ENCODE measurements around the gene KPNA1.
"Not testable (repeated sequence)": the region's sequence is repeated elsewhere in the genome, so short reads cannot be mapped to it uniquely, and the experiment has no call there.

KPNA1 gene

DNA sequence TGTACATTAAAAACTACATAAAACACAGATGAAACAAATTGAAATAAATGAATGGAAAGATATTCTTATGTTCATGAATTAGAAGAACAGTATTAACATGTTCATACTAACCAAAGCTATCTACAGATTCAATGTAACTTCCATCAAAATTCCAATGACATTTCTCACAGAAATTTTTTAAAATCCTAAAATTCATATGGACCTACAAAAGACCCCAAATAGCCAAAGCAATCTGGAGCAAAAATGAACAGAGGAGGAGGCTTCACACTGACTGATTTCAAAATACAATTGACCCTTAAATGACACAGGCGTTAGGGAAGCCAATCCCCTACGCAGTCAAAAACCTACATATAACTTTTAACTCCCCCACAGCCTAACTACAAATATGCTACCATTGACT lies 39.4 kb downstream of the KPNA1 start:
- no peak for DNase-seq (ENCODE audit: low read depth)

DNA sequence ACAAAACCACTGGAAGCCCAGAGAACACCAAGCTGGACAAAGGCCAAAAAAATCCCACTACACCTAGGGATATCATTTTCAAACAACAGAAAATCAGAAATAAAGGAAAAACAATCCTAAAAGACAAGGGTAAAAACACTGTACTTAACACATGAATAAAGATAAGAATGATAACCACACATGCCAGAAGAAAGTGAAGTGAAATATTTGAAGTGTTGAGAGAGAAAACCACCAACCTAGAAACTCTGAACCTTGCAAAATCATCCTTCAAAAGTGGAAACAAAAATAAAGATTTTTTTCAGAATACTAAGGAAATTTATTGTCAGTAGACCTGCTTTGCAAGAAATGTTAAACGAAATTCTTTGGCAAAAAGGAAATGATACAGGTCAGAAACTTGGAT lies 45.1 kb downstream of the KPNA1 start:
- no peak for DNase-seq (ENCODE audit: low read depth)

DNA sequence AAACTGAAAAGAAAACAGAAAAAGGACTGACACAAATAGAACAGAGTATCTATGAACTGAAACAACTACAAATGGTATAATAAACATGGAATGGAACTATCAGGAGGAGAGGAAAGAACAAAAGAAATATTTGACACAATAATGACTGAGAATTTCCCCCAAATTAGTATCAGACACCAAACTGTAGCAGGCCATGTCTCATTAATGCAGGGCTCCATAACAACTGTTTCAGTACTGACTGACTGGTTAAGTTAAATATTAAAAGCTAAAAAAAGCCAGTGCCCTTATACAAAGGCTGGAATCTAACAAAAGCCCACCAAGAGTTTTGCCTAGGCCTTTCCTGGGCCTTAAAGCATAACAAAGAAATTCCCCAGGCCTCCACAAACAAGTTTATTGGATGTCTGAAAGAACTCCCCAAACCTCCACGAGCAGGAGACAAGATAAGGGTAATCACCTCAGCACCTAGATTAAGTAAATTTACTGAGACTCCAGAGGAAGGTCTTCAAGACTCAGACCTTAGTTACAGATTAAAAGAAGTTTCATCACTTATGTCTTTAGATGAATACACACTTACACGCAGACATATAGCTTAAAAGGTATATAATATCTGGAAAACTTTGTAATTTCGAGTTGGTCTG lies 45.7 kb downstream of the KPNA1 start:
- DNase-seq (ENCODE audit: low read depth), result no peak

DNA sequence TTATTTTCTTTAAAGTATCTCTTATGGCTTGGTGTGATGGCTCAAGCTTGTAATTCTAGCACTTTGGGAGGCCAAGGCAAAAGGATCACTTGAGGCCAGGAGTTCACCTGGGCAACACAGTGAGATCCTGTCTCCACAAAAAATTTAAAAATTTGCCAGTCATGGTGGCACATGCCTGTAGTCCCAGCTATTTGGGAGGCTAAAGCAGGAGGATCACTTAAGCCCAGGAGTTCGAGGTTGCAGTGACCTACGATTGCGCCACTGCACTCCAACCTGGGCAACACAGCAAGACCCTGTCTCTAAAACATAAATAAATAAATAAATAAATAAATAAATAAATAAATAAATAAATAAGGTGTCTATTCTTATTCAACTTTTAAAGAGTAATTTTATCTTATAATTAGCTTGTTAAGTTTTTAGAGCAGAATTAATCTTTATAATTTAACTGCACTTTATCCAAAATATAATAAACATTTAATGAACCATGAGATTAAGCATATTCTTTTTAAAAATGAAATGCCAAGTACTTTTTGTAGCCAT lies 48.0 kb downstream of the KPNA1 start:
- no peak for DNase-seq (ENCODE audit: low read depth)

DNA sequence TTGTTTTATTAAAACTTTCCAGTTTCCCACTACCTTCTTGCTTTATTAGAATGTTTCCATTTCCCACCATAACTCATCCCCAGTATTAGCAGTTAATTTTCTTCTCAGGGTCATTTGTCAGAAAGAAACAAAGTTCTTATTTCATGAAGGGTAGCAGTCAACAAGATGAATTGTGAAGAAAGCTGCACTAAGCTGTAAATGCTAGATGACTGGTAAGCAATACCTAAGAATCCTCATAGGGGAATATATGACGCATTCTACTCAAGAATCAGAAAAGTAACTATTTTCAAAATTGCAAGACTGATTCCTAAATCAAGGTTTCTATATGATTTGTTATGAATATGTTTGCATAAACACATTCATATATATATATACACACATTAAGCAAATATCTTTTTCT lies 50.1 kb downstream of the KPNA1 start:
- DNase-seq (ENCODE audit: low read depth), result no peak

DNA sequence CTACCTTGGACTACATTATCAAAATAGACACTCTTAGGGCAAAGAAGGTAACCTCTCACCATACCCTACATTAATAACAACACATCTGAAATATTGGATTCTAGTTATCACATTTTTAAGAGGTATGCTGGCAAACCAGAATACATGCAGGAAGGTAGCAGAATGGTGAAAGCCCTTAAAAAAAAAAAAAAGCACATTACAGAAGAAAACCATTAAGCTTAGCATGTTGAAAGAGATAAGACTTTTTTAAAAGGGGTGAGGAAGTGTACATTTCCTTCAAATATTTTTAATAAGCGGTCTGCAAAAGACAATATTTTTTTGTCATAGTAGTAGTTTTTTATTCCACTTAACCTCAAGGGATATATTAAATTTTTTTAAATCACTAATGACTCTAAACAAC lies 52.3 kb downstream of the KPNA1 start:
- DNase-seq (ENCODE audit: low read depth), result no peak

DNA sequence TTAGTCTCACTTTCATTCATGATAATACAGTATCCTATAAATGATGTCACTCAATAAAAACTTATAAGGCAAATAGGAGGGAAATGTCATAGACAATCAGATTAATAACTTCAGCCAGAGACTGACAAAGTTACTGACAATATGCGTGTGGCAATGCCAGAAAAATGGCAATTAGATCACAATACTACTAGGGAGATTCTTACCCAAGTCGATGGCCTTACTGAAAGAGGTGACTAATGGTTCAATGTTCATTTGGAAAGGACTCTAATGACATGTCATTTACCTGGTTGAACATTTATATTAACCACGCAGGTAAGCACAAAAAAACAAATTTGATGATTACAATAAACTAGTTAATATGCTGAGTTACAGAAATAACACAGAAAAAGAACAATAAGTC lies 52.9 kb downstream of the KPNA1 start:
- no peak for DNase-seq (ENCODE audit: low read depth)

DNA sequence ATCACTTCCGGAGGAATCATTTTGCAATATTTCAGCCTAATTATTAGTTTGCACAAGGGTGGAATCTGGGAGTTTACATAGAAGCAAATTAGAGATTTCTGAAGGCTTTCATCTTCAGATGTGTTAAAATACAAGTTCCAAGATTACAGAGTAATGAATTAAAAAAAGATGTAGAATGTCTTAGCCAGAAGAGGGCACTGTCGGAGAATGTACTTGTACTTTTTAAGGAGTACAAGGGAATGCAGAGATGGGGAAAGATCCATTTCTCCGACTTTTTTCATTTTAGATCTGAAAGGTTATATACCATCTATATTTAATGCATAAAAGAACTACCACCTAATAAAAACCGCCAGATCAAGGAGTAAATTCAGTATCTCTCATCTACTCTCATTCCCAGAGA lies 55.7 kb downstream of the KPNA1 start:
- no peak for DNase-seq (ENCODE audit: low read depth)

DNA sequence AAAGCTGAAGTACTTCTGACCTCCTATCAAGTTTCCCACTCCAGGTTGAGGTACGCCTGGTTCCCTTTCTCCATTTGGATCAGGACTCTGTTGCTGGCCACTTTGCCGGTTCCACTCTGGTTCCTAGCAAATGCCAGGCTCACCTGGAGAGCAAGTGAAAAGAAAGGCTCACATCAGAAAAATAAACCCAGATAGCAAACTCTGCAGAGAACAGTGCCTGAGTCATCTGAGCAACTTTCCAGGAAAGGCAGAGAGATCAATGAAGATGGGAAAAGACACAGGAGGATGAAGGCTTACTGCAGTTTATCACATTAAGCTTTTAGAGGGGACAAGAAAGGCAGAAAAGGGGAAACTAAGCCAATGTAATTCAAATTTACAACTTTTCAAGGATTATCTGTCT lies 57.0 kb downstream of the KPNA1 start:
- no peak for DNase-seq (ENCODE audit: low read depth)

DNA sequence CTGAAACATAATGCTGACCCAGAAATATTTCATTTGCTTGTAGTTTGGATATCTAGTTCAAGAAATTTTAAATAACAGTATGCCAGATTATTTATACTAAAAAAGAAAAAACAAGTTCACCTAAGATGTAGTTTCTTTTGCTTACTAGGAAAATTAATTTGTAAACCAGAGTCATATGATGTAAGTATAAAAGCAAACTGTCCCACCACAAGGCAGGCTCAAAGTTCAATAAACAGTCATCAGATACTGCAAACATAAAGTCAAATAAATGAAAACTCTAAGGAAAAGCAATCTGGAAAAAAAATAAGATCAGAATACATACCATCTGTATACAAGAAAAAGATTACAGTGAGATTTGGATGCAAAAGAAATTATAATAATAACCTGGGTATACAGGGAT lies 58.7 kb downstream of the KPNA1 start:
- no peak for DNase-seq (ENCODE audit: low read depth)

DNA sequence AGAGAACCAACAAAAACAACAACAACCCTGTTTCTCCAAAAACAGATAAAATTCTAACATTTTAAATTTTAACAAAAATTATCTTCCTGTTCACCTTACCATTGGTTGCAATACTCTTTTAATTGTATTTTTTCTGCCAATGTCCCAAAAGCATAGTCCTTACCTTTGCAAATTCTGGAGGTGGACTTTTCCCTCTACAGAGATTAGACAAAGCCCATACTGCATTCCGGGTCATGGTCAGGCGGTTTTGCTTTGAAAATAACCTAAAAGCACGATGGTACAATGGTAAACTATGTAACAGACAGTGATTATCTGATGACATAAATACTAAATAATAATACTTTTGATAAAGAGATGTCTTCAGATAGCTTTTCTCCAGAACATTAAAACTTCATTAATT lies 63.4 kb downstream of the KPNA1 start:
- DNase-seq (ENCODE audit: low read depth), result no peak

DNA sequence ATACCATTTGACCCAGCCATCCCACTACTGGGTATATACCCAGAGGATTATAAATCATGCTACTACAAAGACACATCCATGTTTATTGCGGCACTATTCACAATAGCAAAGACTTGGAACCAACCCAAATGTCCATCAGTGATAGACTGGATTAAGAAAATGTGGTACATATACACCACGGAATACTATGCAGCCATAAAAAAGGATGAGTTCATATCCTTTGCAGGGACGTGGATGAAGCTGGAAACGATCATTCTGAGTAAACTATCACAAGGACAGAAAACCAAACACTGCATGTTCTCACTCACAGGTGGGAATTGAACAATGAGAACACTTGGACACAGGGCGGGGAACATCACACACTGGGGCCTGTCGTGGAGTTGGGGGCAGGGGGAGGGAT lies 66.5 kb downstream of the KPNA1 start:
- DNase-seq (ENCODE audit: low read depth), result not testable (repeated sequence)

DNA sequence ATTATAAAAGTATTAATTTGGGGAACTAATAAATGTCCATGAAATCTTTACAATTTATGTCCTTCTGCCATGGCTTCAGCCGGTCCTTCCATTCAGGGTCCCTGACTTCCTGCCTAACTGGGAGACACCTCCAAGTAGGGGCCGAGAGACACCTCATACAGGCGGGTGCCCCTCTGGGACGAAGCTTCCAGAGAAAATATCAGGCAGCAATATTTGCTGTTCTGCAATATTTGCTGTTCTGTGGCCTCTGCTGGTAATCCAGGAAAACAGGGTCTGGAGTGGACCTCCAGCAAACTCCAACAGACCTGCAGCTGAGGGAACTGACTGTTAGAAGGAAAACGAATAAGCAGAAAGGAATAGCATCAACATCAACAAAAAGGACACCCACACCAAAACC lies 70.2 kb downstream of the KPNA1 start:
- DNase-seq (ENCODE audit: low read depth), result not testable (repeated sequence)

DNA sequence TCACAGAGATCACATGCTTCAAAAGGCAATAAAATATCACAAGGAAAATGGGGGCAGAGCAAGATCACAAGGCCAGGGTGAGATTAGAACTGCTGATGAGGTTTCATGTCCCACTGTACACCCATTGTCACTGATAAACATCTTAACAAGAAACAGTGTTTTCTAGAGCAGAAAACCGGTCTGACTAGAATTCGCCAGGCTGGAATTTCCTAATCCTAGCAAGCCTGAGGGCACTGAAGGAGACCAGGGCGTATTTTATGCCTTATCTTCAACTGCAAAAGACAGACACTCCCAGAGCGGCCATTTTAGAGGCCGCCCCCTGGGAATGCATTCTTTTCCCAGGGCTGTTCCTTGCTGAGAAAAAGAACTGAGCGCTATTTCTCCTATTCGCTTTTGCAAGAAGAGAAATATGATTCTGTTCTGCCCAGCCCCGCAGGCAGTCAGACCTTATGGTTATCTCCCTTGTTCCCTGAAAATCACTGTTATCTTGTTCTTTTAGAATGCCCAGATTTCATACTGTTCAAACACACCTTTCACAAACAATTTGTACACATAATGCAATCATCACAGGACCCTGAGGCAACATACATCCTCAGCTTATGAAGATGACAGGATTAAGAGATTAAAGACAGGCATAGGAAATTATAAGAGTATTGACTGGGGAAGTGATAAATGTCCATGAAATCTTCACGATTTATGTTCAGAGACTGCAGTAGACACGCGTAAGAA lies 70.8 kb downstream of the KPNA1 start:
- DNase-seq (ENCODE audit: low read depth), result not testable (repeated sequence)

DNA sequence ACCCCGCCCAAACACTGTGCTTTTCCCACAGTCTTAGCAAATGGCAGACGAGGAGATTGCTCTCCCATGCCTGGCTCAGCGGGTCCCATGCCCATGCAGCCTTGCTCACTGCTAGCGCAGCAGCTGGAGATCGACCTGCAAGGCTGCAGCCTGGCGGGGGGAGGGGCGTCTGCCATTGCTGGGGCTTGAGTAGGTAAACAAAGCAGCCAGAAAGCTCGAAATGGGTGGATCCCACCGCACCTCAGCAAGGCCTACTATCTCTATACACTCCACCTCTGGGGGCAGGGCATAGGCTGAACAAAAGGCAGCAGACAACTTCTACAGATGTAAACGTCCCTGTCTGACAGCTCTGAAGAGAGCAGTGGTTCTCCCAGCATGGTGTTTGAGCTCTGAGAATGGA lies 71.6 kb downstream of the KPNA1 start:
- no peak for DNase-seq (ENCODE audit: low read depth)

DNA sequence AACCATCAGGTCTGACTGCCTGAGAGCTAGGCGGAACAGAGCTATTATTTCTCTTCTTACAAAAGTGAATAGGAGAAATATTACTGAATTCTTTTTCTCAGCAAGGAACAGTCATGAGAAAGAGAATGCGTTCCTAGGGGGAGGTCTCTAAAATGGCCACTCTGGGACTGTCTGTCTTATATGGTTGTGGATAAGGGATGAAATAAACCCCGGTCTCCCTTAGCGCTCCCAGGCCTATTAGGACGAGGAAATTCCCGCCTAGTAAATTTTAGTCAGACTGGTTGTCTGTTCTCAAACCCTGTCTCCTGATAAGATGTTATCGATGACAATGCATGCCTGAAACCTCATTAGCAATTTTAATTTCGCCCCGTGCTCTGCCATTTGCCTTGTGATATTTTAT lies 78.8 kb downstream of the KPNA1 start:
- no peak for DNase-seq (ENCODE audit: low read depth)

DNA sequence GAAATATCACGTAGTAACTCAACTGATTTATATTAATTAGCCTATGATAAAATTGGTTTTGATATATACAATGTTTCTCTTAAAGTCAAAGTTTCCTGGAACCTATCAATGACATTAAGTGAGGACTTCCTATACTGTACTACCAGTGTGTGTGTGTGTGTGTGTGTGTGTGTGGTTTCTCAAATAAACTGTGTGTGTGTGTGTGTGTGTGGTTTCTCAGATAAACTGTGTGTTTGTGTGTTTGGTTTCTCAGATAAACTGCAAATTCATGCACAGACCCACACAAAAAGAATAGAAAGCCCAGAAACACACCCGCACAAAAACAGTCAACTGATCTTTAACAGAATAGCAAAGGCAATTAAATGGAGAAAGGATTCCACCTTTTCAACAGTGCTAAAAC lies 84.4 kb downstream of the KPNA1 start:
- DNase-seq (ENCODE audit: low read depth), result no peak

DNA sequence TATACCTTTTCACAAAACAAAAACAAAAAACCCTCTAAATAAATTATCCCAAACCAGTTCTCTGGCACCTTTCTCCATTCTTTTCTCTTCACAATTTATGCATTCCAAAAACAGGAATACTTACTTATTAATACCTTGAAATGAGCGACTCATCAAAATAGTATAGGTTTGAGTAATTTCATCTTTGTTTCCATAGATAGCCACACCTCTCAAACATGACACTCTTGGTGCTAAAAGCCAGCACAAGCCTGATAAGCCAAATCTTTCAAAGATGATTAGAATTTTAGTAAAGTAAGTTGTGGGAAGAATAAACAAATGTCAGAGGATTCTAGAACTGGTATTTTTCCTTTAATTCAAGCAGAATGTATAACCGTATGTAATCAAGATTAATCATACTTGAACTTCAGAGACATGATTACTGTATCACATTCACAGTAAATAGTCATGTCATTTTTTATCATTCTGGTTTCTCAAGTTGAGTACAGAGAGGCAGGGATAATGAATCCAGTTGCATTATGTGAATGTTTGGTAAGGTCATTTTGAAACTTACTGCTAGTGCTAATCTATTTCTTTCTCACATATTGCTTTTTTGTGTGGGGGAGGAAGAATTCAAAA lies 86.8 kb downstream of the KPNA1 start:
- DNase-seq (ENCODE audit: low read depth), result no peak

DNA sequence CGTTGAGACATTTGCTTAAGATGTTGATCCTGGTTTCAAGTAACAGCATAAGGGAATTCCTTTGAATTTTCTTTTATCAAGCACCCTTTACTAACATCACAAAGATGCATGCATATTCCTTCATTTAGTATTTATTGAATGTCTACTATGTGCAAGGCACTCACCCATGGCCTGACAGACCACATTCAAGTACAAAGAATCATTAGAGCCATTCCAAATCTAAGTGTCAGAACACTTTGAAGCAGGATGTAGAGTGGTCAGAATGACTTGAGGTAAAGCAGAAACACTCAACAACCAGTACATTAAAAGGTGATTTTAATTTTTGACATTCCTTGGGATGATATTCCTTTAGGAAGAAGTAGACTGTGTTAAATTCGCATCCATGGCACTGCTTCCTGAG lies 92.9 kb downstream of the KPNA1 start:
- DNase-seq (ENCODE audit: low read depth), result no peak

DNA sequence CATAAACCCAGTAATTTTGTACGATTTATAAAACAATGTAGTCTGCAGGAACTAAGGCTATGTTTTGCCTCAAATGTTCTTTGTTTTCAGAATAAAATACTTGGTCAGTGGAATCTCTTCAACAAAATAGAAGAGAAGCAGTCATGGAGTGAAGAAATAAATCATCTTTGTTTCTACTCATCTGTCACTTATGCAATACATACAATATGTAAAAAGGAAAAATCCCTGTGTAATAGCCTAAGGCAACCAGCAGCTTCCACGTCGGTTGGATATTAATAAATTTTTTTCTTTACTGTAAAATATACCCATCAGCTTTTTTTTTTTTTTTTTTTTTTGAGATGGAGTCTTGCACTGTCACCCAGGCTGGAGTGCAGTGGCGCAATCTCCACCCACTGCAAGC lies 93.6 kb downstream of the KPNA1 start:
- DNase-seq (ENCODE audit: low read depth), result no peak

DNA sequence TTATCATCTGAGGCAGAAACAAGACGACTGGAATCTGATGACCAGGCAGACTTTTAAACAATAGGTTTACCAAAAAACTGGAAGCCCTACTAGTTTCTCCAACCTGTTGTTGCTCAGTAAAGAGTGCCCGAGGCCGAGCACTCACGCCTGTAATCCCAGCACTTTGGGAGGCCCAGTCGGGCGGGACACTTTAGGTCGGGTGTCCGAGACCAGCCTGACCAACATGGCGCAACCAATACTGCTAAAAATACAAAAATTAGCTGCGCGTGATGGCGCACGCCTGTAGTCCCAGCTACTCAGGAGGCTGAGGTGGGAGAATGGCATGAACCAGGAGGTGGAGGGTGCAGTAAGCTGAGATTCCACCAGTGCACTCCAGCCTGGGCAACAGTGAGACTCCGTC lies 97.8 kb downstream of the KPNA1 start:
- DNase-seq (ENCODE audit: low read depth), result no peak

DNA sequence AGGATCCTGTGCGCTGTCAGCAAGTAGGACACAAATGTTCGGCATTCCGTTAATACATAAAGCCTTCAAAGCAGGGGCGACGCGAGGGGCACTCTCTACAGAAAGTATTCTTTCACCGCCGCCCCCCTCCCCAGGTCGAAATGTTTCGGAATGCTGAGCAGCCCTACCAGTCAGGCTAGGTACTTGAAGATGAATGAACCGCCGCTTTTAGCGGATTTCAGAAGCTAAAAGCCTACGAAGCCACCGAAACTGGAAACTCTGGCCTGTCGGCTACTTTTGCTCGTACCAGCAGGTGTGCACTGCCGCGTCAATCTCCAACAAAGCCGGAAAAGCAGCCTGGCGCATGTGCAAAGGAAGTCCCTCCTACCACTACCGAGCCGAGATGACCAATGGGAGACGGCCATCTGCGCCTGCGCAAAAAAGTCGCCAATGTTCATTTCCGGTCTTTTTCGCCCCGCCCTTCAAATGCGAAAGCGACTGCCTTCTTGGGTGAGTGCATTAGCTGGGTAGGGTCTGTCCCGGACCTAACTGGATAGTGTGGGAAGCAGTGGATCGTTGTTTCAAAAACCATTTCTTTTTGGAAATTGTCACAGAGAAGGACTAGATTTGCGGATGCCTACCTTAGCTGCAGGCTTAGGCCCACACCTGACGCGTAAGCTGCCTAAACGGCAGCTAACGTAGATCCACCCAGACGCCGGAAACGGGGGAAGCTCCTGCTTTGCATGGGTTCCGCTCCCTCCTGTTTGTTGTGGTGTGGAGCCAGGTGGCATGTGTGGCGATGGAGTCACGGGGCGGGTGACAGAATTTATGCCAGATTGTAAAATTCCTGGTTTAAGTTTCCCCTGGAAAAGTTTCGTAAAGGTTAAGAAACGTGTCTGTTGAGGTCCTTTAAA lies 98.7 kb downstream of the KPNA1 start, which contains the start of gene WDR5B:
Gene WDR5B, minus strand, starts transcription at position 301 of the 893 bp plus-strand sequence. CDS start 534 bp downstream, outside the sequence.
- peak; percentile 96 for DNase-seq (ENCODE audit: low read depth)

Measured in activated T-helper 9 cell treated with anti-CD3 and anti-CD28 coated beads, Interleukin-2, amount 50 U/mL, for 16 hours (primary cell).